Activated CD8-positive, alpha-beta T cell treated with anti-CD3 and anti-CD28 coated beads for 36 hours (primary cell): ENCODE results near the gene RYK. TPM values are rescaled to one million over a fixed set of nuclear protein-coding genes. Genes with fewer than 3 reads are reported as not detected.

Experiments
- ATAC-seq: fragments of 200-7000 bp; cut with Tn5 transposase; one replicate; pipeline ENCODE4 v1.10.0; 2021; ENCODE audit warnings: mild to moderate bottlenecking, moderate library complexity
- CTCF ChIA-PET: fragments of 350-600 bp; sonication (Branson Sonifier 250); formaldehyde crosslinking; loops from one replicate; lab custom pipeline; 2021; ENCODE audit warnings: antibody characterized with exemption; lab: Charles Lee
- POLR2A ChIA-PET: fragments of 350-600 bp; sonication (Branson Sonifier 250); formaldehyde crosslinking; loops from one replicate; lab custom pipeline; 2021; ENCODE audit warnings: antibody characterized with exemption; lab: Charles Lee
- DNase-seq: peaks from one replicate; pipeline ENCODE4 v3.0.0-alpha.2; 2020
- H3K27ac Mint-ChIP-seq: one replicate; pipeline ENCODE4 v1.8.0; 2021; ENCODE audit warnings: mild to moderate bottlenecking, mixed read lengths
- H3K27me3 Mint-ChIP-seq: one replicate; pipeline ENCODE4 v1.8.0; 2021; ENCODE audit warnings: mixed read lengths
- H3K36me3 Mint-ChIP-seq: one replicate; pipeline ENCODE4 v1.8.0; 2021; ENCODE audit warnings: low read depth, mixed read lengths
- H3K4me1 Mint-ChIP-seq: one replicate; pipeline ENCODE4 v1.8.0; 2021; ENCODE audit warnings: low read depth, mixed read lengths
- H3K4me3 Mint-ChIP-seq: one replicate; pipeline ENCODE4 v1.8.0; 2021; ENCODE audit warnings: mild to moderate bottlenecking, moderate library complexity, mixed read lengths
- H3K9me3 Mint-ChIP-seq: one replicate; pipeline ENCODE4 v1.8.0; 2021; ENCODE audit warnings: mixed read lengths
- CTCF ChIP-seq: fragments of 200-600 bp; IDR thresholded peaks from one replicate; pipeline ENCODE4 v1.8.0; 2022; ENCODE audit warnings: antibody characterized with exemption, mild to moderate bottlenecking
- intact Hi-C: fragments of 100-400 bp; cut with micrococcal nuclease; formaldehyde crosslinking; loops from one replicate; pipeline ENCODE4 v1.10.0; 2022
- total RNA-seq, 2 experiments: library from RNA; stranded (reverse); gene quantifications; one replicate each; pipeline ENCODE4 v1.2.3, GENCODE V29; 2021

The RYK gene
- total RNA-seq, 2 experiments from 2014 or later = 19.8 to 21.9 TPM

GRCh38 chr3:134236505-134237170 lies 14.0 kb downstream of the RYK start:
- Mint-ChIP-seq H3K4me1 (peaks cover 78% of the 10 kb centered on the region), H3K36me3 (peaks cover 4% of the 10 kb centered on the region), H3K27ac (peak overlapping the region; percentile 2), H3K4me3 (peak overlapping the region; percentile 5), H3K9me3 (peaks cover 2% of the 10 kb centered on the region), H3K27me3 (no peaks in the 10 kb centered on the region)
- peak; percentile 11 for ATAC-seq
- TF ChIP-seq CTCF = no peak
- ChIA-PET POLR2A (interaction anchor here (1.0 to 6.2 kb wide), 3 partner anchors 14 to 250 kb away, joined by 3 to 37 read pairs (median 3); partner anchors contain the start of genes CEP63 and RYK), CTCF (interaction anchor here (0.9 to 4.0 kb wide), 7 partner anchors 12 to 237 kb away, joined by 3 to 26 read pairs (median 4); no protein-coding TSS in a partner anchor)
- DNase-seq = no peak
- intact Hi-C loops = no loop called here

- intact Hi-C loops = no loop called here
- Mint-ChIP-seq H3K27ac (peak overlapping the region; percentile 28), H3K9me3 (peaks cover 2% of the 10 kb centered on the region), H3K4me1 (peaks cover 79% of the 10 kb centered on the region), H3K36me3 (peaks cover 4% of the 10 kb centered on the region), H3K4me3 (no peak overlapping the region), H3K27me3 (no peaks in the 10 kb centered on the region)
- ChIA-PET POLR2A (no interaction called here), CTCF (interaction anchor here (4.0 kb wide), 1 partner anchor 22 kb away, joined by 26 read pairs; no protein-coding TSS in a partner anchor)
- DNase-seq (no peak), ATAC-seq (no peak)
- TF ChIP-seq CTCF = no peak
These were observed 15.0 kb downstream of the RYK start for GRCh38 chr3:134235577-134236076.

- peaks cover 2% of the 10 kb centered on the region for H3K9me3 Mint-ChIP-seq
- no peaks in the 10 kb centered on the region for H3K27me3 Mint-ChIP-seq
- CTCF ChIA-PET = interaction anchor here (1.2 to 1.8 kb wide), 5 partner anchors 9 to 76 kb away, joined by 3 to 10 read pairs (median 7); no protein-coding TSS in a partner anchor
- H3K27ac Mint-ChIP-seq = no peak overlapping the region
- TF ChIP-seq CTCF = no peak
- DNase-seq (no peak), ATAC-seq (no peak)
- POLR2A ChIA-PET = interaction anchor here (0.6 to 2.0 kb wide), 4 partner anchors 12 to 252 kb away, joined by 3 to 6 read pairs (median 4); partner anchors contain the start of genes ANAPC13 and CEP63
- intact Hi-C loops = no loop called here
- no peak overlapping the region for H3K4me3 Mint-ChIP-seq
- H3K36me3 Mint-ChIP-seq = peaks cover 7% of the 10 kb centered on the region
- H3K4me1 Mint-ChIP-seq = peaks cover 78% of the 10 kb centered on the region
These were observed 17.7 kb downstream of the RYK start for GRCh38 chr3:134232951-134233350.

- peak; percentile 35 for DNase-seq
- peak; percentile 84 for ATAC-seq
- Mint-ChIP-seq H3K4me3 (peak overlapping the region; percentile 17), H3K9me3 (peaks cover 2% of the 10 kb centered on the region), H3K4me1 (peaks cover 71% of the 10 kb centered on the region), H3K36me3 (peaks cover 7% of the 10 kb centered on the region), H3K27me3 (no peaks in the 10 kb centered on the region), H3K27ac (peak overlapping the region; percentile 79)
- intact Hi-C loops = no loop called here
- TF ChIP-seq CTCF = no peak
- ChIA-PET CTCF (interaction anchor here (1.2 to 1.8 kb wide), 5 partner anchors 8 to 77 kb away, joined by 3 to 10 read pairs (median 7); no protein-coding TSS in a partner anchor), POLR2A (interaction anchor here (0.6 to 2.0 kb wide), 6 partner anchors 9 to 253 kb away, joined by 3 to 6 read pairs (median 4); partner anchors contain the start of genes ANAPC13 and CEP63)
These were observed 18.5 kb downstream of the RYK start for GRCh38 chr3:134232151-134232550.
